Endothelial cell of umbilical vein (primary cell): ENCODE measurements around the gene CNTN1.
"Not testable (repeated sequence)": the region's sequence is repeated elsewhere in the genome, so short reads cannot be mapped to it uniquely, and the experiment has no call there.

Experiments used
- CTCF ChIP-seq, 2 donors: IDR thresholded peaks; 1 replicate in 1 of 2; 2 replicates in 1 of 2; pipeline ENCODE4 v1.5.1; 2011; ENCODE audit warnings: low read length in 2 of 2, mild to moderate bottlenecking in 2 of 2, moderate library complexity in 2 of 2, control low read depth in 1 of 2, inconsistent platforms in 1 of 2, low read depth in 1 of 2; ENCODE audit not compliant: insufficient read depth in 1 of 2; ENCODE audit errors: extremely low read depth in 1 of 2
- EZH2 ChIP-seq: IDR thresholded peaks from 2 replicates; pipeline ENCODE4 v1.6.1; 2012; ENCODE audit warnings: borderline replicate concordance, low read depth, mild to moderate bottlenecking, moderate library complexity, low read length, inconsistent platforms; ENCODE audit not compliant: severe bottlenecking
- MAX ChIP-seq: IDR thresholded peaks from 2 replicates; pipeline ENCODE4 v1.6.1; 2011; ENCODE audit not compliant: insufficient read depth, insufficient read length
- POLR2A ChIP-seq: IDR thresholded peaks from 2 replicates; pipeline ENCODE4 v1.6.1; 2012; ENCODE audit warnings: low read depth, mild to moderate bottlenecking, control low read depth, low read length

- not testable (repeated sequence) for TF ChIP-seq CTCF (IDR thresholded peaks at IDR 0.05; ENCODE audit: extremely low read depth in 1 of 2, insufficient read depth in 1 of 2, low read depth in 1 of 2, low read length in 2 of 2); EZH2; POLR2A; MAX
Observed at GRCh38 chr12:41081241-41081640, 389.0 kb downstream of the CNTN1 start.
